ENCODE measurements around the gene DDR2.
"Not testable (repeated sequence)": the region's sequence is repeated elsewhere in the genome, so short reads cannot be mapped to it uniquely, and the experiment has no call there.

The DDR2 gene

DNA sequence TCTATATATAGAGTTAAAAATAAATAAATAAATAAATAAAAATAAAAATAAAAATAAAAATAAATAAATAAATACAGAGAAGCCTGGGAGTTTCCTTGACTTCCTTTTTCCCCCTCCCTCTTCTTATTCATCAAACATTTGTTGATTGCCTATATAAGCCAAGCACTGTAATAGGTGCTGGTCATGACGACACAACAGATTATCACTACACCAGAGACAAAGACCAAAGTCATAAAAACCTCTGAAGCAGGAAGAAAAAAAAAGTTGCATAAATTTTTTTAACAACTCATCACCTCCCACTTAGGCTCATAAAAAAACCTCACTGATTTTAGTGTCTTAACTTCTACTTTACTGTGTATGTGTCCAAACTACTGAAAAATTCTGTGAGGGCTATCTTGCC is 95.2 kb downstream of the DDR2 start:
- not testable (repeated sequence) for FAIRE-seq

DNA sequence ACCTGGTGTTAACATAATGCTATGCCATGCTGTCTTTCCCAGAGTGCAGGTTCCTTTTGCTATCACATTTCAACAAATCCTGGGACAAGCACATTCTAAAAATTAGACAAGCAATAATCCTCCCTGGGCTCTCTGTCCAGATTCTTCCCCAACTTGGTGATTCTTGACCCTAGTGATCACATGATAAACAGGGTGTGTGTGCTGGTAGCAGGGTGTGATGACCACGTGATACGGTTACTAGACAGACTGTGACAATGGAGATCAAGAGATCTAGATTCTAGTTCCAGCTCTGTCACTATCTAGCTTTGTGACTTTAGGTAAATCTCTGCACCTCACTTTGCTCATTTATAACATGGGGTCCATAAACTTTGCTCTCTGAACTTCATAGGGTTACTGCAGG is 96.3 kb downstream of the DDR2 start:
- FAIRE-seq: no peak

DNA sequence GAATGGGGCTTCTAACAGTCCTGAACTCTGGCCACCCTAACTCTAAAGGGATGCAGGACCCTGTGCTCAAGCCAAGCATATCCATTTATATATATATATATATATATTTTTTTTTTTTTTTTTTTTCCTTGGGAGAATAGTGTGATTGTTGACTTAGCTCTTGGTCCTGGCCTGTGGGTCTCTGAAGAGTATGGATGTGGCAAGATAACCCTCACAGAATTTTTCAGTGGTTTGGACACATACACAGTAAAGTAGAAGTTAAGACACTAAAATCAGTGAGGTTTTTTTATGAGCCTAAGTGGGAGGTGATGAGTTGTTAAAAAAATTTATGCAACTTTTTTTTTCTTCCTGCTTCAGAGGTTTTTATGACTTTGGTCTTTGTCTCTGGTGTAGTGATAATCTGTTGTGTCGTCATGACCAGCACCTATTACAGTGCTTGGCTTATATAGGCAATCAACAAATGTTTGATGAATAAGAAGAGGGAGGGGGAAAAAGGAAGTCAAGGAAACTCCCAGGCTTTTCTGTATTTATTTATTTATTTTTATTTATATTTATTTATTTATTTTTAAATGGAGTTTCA is 97.0 kb downstream of the DDR2 start:
- peak; percentile 61 for FAIRE-seq

DNA sequence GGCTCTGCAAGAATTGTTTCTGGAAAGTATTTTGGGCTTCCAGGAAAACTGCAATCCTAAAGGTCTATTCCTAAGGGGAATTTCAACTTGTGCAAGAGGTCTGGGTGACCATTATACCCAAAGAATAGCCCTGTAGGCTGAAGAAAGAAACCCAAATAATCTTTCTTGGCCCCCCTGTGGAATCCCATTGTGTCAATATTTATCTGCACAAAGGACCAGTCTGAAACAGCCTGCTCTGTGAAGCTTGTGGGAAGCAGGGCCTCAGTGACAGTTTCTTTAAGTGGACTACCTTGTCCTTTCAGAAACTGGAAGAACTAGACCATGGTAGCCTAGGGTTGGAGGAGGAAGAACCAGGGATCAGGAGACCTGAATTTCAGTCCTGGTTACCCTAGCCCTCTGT is 99.8 kb downstream of the DDR2 start:
- no peak for FAIRE-seq

DNA sequence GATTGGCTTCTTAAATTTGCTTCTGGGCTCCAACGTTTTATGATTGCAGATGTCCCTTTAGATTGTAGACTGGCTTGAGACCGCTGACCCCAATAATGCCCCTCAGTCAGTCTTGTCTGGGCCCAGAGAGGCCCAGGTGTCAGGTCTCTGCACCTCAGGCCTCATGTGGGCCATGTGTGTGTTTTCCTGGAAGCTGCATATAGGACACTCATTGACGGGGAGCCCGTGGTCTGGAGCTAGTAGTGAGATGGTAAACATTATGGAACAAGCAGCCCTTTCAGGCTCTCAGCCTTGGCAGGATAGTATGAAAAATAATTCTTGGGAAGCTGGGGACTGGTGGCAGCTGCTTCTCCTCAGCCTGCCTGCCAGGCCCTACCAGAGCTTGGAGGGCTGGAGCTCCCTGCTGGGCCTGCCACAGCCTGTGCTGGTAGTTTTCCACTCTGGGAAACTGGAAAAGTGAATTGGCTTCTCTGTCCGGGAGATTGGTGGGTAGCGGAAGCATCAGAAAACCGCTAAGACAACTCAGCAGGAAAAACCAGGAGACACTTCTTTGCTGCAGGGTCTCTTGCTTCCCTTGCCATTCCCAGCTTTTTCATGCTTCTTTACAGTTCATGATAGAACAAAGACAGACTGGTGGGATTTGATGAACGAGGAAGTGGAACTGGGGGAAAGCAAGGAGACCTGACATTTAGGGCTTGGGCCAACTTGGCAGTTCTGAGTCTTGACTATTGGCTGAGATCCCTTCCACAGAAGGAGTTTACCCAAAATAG is 100.5 kb downstream of the DDR2 start:
- FAIRE-seq: no peak

DNA sequence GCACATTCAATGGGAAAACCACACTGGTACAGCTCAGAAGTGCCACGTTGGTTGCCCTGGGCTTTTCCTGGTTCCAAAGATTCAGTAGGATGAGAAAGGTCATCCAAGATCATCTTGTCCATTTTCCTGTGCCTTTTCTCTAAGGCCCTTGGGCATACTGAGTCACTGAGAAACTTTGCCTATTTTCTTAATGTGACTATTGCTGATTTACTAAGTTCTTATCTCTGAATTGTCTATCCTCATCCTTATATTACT is 101.0 kb downstream of the DDR2 start:
- FAIRE-seq: no peak

DNA sequence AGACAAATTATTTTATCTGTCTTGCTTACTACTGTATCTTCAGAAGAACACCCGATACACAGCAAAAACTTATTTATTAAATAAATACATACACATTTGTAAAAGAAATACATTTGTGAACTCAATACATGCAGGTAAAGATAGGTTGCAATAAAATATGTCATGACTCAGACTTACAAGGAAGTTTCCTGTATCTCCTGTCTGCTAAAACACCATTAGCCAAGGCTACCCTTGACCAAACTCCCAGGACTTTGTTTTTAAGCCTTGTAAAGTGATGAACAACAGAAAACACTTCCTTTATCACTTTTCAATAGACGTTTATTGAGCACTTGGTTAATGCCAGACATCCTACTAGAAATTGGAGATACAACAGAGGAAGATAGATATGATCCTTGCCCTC is 101.8 kb downstream of the DDR2 start:
- FAIRE-seq: no peak

DNA sequence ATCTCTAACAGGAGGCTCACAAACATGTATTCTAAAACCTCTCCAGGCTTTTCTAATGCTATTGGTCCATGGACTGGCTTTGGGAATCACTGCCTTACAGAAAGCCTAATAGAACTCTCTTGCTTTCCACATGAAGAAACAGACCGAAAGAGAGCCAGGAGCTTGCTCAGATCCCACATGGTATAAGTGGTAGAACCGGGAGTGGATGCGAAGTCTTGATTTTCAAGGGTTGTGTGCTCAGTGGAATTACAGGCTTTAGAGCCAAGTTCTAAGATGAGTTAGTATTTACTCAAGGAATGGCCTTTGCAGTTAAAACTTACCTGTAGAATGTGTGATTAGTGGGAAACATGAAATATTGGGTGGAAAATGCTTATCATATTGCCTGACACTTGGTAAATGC is 103.9 kb downstream of the DDR2 start:
- no peak for FAIRE-seq

DNA sequence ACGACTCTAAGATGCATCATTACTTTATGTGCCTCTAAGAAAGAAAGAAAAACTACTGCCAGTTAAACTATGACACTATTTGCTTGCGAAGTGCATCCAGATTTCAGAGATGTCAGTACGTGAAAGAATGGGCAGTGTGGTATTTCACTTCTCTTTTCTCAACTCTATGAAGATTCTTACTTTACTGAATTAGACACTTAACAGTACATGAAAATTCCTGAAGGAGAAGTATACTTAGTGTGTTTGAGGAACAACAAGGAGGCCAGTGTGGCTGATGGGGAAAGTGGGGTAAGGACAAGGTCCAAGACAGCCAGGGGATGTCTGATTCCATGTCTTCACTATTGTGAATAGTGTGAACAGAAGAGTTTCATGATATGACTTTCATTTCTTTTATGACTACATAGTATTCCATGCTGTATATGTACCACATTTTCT is 104.4 kb downstream of the DDR2 start:
- FAIRE-seq: no peak

DNA sequence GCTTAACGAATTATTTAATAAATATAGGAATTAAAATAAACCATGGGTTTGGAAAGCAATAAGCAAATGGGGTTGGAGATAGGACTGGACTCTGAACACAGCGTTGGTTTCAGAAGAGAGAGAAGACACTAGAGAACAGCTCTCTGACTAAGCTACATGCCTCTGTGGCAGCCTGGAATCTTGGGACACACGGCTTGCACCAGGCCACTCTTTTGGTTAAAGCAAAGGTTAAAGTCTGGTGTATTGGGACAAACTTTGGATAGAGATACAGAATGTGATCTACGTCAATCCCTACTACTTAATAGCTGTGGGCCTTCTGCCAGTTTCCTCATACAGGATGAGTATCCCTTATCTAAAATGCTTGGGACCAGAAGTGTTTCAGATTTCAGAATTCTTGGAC is 108.5 kb downstream of the DDR2 start:
- FAIRE-seq: no peak

DNA sequence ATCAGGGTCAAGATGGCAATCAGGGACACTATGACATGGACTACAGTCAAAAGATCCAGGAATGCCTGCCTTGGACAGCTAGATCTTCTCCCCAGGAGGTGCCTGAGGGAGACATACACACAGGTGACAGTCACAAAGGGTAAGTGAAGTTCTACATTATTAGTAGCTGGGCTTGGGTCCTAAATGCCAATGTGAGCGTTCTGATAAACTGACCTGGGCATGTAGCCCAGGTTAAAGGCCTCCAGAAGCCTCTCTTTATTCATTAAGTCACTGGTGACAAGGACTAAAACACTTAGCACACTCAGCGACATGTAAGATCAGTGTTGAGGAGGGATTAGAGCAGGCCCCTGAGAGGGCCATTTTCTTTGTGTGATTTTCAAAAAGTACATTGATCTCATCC is 109.3 kb downstream of the DDR2 start:
- no peak for FAIRE-seq

DNA sequence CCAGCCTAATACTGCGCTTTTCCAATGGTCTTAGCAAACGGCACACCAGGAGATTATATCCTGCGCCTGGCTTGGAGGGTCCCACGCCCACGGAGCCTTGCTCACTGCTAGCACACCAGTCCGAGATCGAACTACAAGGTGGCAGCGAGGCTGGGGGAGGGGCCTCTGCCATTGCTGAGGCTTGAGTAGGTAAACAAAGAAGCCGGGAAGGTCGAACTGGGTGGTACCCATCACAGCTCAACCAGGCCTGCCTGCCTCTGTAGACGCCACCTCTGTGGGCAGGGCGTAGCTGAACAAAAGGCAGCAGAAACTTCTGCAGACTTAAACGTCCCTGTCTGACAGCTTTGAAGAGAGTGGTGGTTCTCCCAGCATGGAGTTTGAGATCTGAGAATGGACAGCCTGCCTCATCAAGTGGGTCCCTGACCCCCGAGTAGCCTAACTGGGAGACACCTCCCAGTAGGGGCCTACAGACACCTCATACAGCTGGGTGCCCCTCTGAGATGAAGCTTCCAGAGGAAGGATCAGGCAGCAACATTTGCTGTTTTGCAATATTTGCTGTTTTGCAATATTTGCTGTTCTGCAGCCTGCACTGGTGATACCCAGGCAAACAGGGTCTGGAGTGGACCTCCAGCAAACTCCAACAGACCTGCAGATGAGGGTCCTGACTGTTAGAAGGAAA is 114.1 kb downstream of the DDR2 start:
- not testable (repeated sequence) for FAIRE-seq

DNA sequence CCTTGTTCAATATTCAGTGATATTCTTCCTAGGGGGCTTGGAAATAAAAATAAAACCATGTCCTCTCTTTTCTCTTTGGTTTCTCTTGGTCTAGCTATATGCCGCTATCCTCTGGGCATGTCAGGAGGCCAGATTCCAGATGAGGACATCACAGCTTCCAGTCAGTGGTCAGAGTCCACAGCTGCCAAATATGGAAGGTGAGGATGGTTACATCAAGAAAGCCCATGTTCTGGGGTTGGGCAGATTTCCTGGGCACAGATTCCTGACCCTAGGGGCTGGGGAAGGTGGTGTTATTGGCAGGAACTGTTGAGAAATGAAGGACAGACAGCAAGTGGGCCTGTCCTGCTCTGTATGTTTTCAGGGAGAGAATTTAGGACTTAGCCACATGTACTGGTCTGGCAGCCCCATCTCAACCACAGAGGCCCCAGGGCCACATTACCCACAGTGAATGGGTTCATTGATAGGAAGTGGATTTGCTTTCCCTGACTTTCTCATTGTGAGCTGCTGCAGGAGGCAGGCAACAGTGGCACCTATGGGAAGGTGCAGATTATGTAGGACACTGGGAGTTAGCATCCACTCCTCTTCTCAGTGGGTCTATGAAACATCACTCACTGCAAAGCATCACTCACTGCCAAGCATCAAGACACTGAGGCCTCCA is 120.9 kb downstream of the DDR2 start:
- FAIRE-seq: no peak

DNA sequence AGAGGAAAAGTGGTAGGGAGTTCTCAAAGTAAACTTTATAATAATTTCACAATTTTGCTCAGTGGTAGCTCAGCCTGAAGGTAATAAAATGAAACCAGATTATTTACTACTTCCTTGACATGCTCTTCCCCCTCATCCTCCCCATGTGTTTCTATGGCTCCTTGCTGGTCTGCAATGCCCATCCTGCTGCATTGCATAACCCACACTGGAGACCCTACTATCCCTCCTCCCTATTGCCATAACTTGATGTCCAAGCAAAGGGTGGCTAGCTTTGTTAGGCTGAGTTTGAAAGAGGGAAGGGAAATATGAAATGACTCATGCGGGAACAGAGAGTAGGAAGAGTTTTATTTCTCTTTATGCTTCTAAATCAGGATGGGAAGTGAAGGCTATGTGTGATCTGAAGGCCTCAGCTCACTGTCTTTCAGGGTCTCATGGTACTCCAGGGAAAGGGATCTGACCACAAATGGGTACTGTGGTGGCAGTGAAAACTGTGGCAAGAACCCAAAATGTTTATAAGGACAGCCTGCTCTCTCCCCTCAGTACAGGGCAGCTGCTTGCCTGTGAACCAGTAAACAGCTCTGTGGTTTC is 121.8 kb downstream of the DDR2 start:
- no peak for FAIRE-seq

DNA sequence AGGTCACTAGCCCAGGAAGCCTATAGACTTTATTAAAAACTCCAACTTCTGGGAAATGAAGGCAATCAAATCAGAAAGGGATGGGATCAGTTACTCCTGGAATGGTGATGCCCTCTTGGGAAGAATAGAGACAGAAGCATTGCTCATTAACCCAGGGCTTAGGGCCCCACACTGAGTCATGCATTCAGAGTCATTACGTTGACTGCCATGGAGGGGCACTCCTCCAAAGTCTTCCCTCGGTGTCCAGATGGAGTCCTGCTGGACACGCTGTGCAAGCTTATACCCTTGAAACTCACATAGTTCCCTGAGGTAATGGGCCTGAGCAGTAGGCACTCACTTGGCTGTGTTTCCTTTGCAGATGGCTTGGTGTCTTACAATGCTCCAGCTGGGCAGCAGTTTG is 123.0 kb downstream of the DDR2 start:
- no peak for FAIRE-seq

DNA sequence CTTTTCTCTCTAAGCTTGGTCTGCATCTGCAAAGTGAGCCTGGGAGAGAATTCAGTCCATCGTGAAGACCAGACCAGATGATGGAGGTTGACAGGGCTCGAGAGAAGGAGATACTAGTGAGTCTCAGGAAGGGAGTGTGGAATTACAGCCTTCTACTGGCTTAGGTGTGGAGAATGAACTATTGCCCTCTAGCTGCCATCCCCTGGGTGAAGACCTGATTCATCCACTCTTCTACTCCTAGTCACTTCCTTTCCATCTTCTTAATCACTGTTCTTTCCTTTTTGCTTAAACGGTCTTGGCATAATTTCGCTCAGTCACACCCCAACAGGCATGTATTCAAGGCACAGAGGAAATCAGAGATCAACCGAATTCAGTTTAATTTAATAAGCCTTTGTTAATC is 124.3 kb downstream of the DDR2 start:
- FAIRE-seq: no peak

DNA sequence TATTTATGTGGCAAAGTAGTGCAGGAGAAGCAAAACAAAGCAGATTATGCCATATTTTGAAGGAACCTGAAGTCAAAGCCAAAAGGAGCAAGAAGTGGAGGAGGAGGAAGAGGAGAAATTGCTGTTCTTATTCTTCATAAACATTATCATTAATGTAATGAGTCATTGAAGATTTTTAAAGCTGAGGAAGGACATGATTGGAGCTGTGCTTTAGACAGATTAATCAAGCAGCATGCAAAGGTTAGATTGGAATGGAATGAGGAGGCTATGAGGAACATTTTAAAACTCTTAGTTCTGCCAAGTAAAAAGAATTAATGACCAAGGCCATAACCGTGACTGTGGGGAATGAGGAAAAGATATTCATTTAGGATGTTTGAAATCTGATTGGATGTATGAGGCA is 125.2 kb downstream of the DDR2 start:
- no peak for FAIRE-seq

DNA sequence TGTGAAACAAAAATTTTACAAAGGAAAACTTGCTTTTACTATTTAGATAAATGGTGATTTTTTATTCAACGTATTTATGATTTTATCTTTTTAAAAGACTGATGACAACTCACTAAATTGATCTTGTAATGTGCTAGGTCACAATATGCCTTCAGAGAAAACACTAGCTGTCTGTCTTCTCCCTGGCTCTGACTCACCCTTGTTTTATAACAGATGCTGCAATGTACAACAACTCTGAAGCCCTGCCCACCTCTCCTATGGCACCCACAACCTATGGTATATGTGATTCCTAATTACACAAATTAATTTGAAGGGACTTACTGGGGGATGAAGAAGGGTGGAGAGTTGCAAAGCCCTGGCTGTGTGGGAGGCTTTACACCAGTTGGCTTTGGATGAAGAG is 133.5 kb downstream of the DDR2 start:
- peak; percentile 20 for FAIRE-seq

DNA sequence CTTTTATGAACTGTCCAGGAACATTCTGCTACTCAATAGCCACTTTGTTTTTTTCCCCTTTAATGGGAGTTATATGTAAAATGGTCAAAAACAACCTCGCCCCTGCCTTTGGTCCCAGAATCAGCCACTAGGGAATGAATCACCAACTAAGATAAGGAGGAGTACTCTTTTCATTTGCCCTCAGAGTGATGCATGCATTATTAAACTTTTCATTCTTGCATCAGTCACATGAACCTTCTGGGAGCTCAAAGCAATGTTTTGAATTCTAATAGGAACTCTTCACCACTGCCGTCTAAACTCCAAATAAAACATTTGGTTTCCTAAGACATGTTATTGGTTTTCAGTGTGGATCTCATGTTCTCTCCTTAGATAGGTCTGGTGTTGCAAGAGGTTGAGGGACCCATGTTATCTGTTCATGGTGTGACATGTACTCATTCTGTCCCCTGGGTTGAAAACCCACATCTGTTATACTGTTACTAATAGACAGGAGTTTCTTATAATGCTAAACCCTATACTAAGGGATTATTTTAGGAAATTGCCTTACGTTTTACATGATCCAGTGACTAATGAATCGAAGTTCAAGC is 140.4 kb downstream of the DDR2 start:
- no peak for FAIRE-seq

DNA sequence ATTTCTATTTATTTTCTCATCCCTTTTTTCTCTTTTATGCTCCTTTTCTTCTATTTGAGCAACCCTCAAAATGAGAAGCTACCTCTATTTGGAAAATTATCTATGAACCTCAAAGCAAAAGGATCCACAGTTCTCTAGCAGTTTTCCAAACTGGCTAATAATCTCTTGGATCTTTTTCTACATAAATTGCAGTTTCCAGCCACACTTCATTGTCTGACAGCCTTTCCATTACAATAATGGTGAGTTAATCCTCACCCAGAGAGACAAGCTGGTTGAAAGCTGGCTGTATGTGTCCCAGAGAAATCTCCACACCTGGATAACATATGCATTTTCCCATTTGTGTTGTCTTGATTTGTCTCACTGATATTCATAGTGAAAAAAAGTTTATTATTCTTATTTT is 141.7 kb downstream of the DDR2 start:
- FAIRE-seq: no peak

DNA sequence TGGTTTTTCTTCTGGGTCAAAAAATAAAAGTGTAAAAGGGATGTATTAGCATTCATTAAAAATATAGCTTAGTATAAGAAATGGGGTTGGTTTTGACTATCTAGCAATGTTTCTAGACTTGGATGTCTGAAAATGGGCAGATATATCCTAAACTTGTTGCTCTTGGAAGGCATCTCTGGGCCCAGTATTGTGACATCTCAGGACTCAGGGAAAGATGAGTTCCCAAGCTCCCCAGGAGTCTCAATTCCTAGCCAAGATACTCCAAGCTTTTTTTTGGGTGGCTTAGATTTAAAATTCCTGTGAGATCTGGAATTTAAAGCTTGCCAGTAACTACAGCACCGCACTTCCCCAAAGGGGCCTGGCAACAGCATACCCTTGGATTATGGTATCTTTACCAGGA is 146.8 kb downstream of the DDR2 start:
- no peak for FAIRE-seq

DNA sequence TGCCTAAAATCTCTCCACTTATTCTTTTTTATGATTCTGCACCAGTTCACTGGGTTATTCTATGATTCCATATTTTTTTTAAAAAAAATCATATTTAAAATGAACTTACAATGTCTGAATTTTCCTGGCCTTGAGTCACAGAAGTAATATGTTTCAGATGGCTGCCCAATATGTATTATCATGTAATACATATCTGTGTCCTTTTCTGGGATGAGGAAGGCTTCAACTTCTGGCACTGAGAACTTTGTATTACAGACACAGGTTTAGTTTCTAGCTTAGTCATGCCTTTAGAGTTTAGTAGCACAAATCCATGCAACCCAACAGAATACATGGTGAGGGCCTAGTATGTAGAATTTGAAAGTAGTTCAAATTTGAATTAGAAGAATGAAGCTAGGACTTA is 150.4 kb downstream of the DDR2 start:
- FAIRE-seq: no peak

DNA sequence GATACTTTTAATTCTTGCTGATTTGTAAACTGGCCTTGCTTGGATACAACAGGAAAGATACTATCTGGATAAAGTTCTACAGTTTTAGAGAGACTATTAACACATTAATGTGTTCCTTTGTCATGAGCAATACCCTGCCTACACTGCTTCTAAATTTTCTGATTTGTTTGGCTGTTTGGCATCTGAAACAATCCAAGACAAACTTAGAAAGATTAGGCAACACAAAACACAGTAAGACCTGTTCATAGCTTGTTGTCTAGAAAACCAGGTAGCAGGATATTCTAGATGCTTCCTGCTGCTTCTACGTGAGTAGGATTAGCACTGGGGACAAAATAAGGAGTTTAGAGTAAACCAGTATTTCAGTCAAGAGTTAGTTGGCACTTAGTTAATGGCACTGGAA is 152.7 kb downstream of the DDR2 start:
- not testable (repeated sequence) for FAIRE-seq

Measured in TTC549 (cell line).